ENCODE data around the gene PCSK5. TPM values are rescaled to one million over a fixed set of nuclear protein-coding genes. Genes with fewer than 3 reads are reported as not detected.
A peak's percentile ranks its signal among the peaks of the same experiment; 100 is the strongest.

PCSK5 gene
- total RNA-seq, 2 donors from 2014 or later, result 2.5 to 3.5 TPM

GRCh38 chr9:75965231-75965630 is 74.8 kb downstream of the PCSK5 start:
- H3K27me3 ChIP-seq (ENCODE audit: control insufficient read depth, insufficient read depth, low read length, poor library complexity, severe bottlenecking), result peaks cover 89% of the 10 kb centered on the region
- Mint-ChIP-seq H3K27me3 (ENCODE audit: insufficient read depth) (peaks cover 88% of the 10 kb centered on the region), H3K4me1 (peaks cover 1% of the 10 kb centered on the region), H3K9me3 (no peaks in the 10 kb centered on the region), H3K27ac (no peak overlapping the region), H3K36me3 (ENCODE audit: low read depth) (no peaks in the 10 kb centered on the region), H3K4me3 (no peak overlapping the region)
- H3K27ac ChIP-seq (ENCODE audit: low read depth, low read length), result no peak overlapping the region
- no peaks in the 10 kb centered on the region for H3K4me1 ChIP-seq (ENCODE audit: control insufficient read depth, insufficient read depth, low read length)
- no peak for DNase-seq
- no peaks in the 10 kb centered on the region for H3K36me3 ChIP-seq (ENCODE audit: control insufficient read depth, insufficient read depth, low read length)
- WGBS, 2 experiments (ENCODE audit: insufficient coverage in 1 of 2, insufficient read length in 1 of 2), result 92 to 96% methylated on average over 3 to 4 of the region's 4 CpGs
- TF ChIP-seq CTCF (conservative IDR thresholded peaks at IDR 0.05), result no peak
- H3K9me3 ChIP-seq (ENCODE audit: control insufficient read depth, low read length), result no peaks in the 10 kb centered on the region
- no peak overlapping the region for H3K9ac ChIP-seq (ENCODE audit: extremely low read depth, low read length, poor library complexity, severe bottlenecking)
- no peak overlapping the region for H3K4me3 ChIP-seq (ENCODE audit: low read length)

DNA sequence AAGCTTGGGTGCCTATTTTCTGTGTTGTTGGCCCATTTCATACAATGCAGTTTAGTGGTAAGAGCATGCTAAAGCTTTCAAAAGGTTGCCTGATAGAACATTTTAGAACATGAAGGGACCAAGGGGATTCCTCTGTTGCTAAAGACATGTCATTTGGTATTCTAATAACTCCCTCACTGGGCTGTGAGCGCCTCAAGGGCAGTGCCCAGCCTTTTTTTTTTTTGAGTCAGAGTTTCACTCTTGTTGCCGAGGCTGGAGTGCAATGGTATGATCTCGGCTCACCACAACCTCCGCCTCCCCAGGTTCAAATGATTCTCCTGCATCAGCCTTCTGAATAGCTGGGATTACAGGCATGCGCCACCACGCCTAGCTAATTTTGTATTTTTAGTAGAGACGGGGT is 77.1 kb downstream of the PCSK5 start:
- Histone ChIP-seq H3K36me3 (ENCODE audit: control insufficient read depth, insufficient read depth, low read length) (no peaks in the 10 kb centered on the region), H3K27ac (ENCODE audit: low read depth, low read length) (no peak overlapping the region), H3K4me1 (ENCODE audit: control insufficient read depth, insufficient read depth, low read length) (no peaks in the 10 kb centered on the region), H3K9ac (ENCODE audit: extremely low read depth, low read length, poor library complexity, severe bottlenecking) (no peak overlapping the region), H3K9me3 (ENCODE audit: control insufficient read depth, low read length) (no peaks in the 10 kb centered on the region), H3K4me3 (ENCODE audit: low read length) (no peak overlapping the region), H3K27me3 (ENCODE audit: control insufficient read depth, insufficient read depth, low read length, poor library complexity, severe bottlenecking) (peaks cover 66% of the 10 kb centered on the region)
- Mint-ChIP-seq H3K4me3 (no peak overlapping the region), H3K4me1 (no peaks in the 10 kb centered on the region), H3K36me3 (ENCODE audit: low read depth) (peaks cover 2% of the 10 kb centered on the region), H3K9me3 (peaks cover 20% of the 10 kb centered on the region), H3K27ac (no peak overlapping the region), H3K27me3 (ENCODE audit: insufficient read depth) (peaks cover 71% of the 10 kb centered on the region)
- 91 to 95% methylated on average over 5 to 7 of the region's 7 CpGs for WGBS, 2 experiments (ENCODE audit: insufficient coverage in 1 of 2, insufficient read length in 1 of 2)
- TF ChIP-seq CTCF (conservative IDR thresholded peaks at IDR 0.05), result no peak
- DNase-seq, result no peak

GRCh38 chr9:75974016-75974766 is 83.7 kb downstream of the PCSK5 start:
- Mint-ChIP-seq H3K4me1 (peaks cover 7% of the 10 kb centered on the region), H3K4me3 (no peak overlapping the region), H3K27ac (no peak overlapping the region), H3K27me3 (ENCODE audit: insufficient read depth) (peaks cover 31% of the 10 kb centered on the region), H3K9me3 (peaks cover 20% of the 10 kb centered on the region), H3K36me3 (ENCODE audit: low read depth) (peaks cover 2% of the 10 kb centered on the region)
- Histone ChIP-seq H3K4me3 (ENCODE audit: low read length) (no peak overlapping the region), H3K4me1 (ENCODE audit: control insufficient read depth, insufficient read depth, low read length) (no peaks in the 10 kb centered on the region), H3K36me3 (ENCODE audit: control insufficient read depth, insufficient read depth, low read length) (no peaks in the 10 kb centered on the region), H3K27ac (ENCODE audit: low read depth, low read length) (peak overlapping the region; percentile 9), H3K27me3 (ENCODE audit: control insufficient read depth, insufficient read depth, low read length, poor library complexity, severe bottlenecking) (peaks cover 7% of the 10 kb centered on the region), H3K9ac (ENCODE audit: extremely low read depth, low read length, poor library complexity, severe bottlenecking) (no peak overlapping the region), H3K9me3 (ENCODE audit: control insufficient read depth, low read length) (no peaks in the 10 kb centered on the region)
- TF ChIP-seq CTCF (conservative IDR thresholded peaks at IDR 0.05), result no peak
- 93 to 95% methylated on average over 5 to 16 of the region's 16 CpGs for WGBS, 2 experiments (ENCODE audit: insufficient coverage in 1 of 2, insufficient read length in 1 of 2)
- DNase-seq, result no peak

Measured in endodermal cell (in vitro differentiated cells).